Measurements from ENCODE around the gene EXOC4.

Gene EXOC4

GRCh38 chr7:133365917-133366316 lies 113.0 kb downstream of the EXOC4 start:
- no peak for DNase-seq

GRCh38 chr7:133367561-133367960 lies 114.7 kb downstream of the EXOC4 start:
- DNase-seq = no peak

GRCh38 chr7:133369130-133369529 lies 116.3 kb downstream of the EXOC4 start:
- DNase-seq = no peak

- no peak for DNase-seq
Observed at GRCh38 chr7:133371616-133372015, 118.7 kb downstream of the EXOC4 start.

GRCh38 chr7:133372337-133372736 lies 119.5 kb downstream of the EXOC4 start:
- DNase-seq = no peak

GRCh38 chr7:133376514-133376913 lies 123.6 kb downstream of the EXOC4 start:
- DNase-seq = no peak

- no peak for DNase-seq
Observed at GRCh38 chr7:133381965-133382364, 129.1 kb downstream of the EXOC4 start.

- no peak for DNase-seq
Observed at GRCh38 chr7:133382775-133383559, 130.1 kb downstream of the EXOC4 start.

- DNase-seq = no peak
Observed at GRCh38 chr7:133386205-133386604, 133.3 kb downstream of the EXOC4 start.

- no peak for DNase-seq
Observed at GRCh38 chr7:133389727-133390126, 136.8 kb downstream of the EXOC4 start.

- no peak for DNase-seq
Observed at GRCh38 chr7:133391206-133391605, 138.3 kb downstream of the EXOC4 start.

- no peak for DNase-seq
Observed at GRCh38 chr7:133394369-133394768, 141.5 kb downstream of the EXOC4 start.

GRCh38 chr7:133395551-133395950 lies 142.7 kb downstream of the EXOC4 start:
- no peak for DNase-seq

- DNase-seq = no peak
Observed at GRCh38 chr7:133398506-133398905, 145.6 kb downstream of the EXOC4 start.

- DNase-seq = no peak
Observed at GRCh38 chr7:133401225-133401624, 148.3 kb downstream of the EXOC4 start.

- DNase-seq = no peak
Observed at GRCh38 chr7:133408212-133408611, 155.3 kb downstream of the EXOC4 start.

- no peak for DNase-seq
Observed at GRCh38 chr7:133409421-133409820, 156.5 kb downstream of the EXOC4 start.

- DNase-seq = no peak
Observed at GRCh38 chr7:133409966-133410365, 157.1 kb downstream of the EXOC4 start.

GRCh38 chr7:133411395-133411794 lies 158.5 kb downstream of the EXOC4 start:
- DNase-seq = no peak

GRCh38 chr7:133412942-133413341 lies 160.1 kb downstream of the EXOC4 start:
- DNase-seq = no peak

- DNase-seq = no peak
Observed at GRCh38 chr7:133419041-133419440, 166.2 kb downstream of the EXOC4 start.

- DNase-seq = no peak
Observed at GRCh38 chr7:133423618-133424017, 170.7 kb downstream of the EXOC4 start.

GRCh38 chr7:133428326-133428725 lies 175.4 kb downstream of the EXOC4 start:
- no peak for DNase-seq

- DNase-seq = no peak
Observed at GRCh38 chr7:133428876-133429275, 176.0 kb downstream of the EXOC4 start.

- no peak for DNase-seq
Observed at GRCh38 chr7:133429371-133429770, 176.5 kb downstream of the EXOC4 start.

All from amniotic stem cell (primary cell).